ENCODE measurements around the gene NPTN. TPM values are rescaled to one million over a fixed set of nuclear protein-coding genes. Genes with fewer than 3 reads are reported as not detected.

NPTN gene
- total RNA-seq, 1 donor from 2014 or later = 86.6 TPM

GRCh38 chr15:73541479-73541878 lies 91.7 kb downstream of the NPTN start:
- H3K36me3 Mint-ChIP-seq (ENCODE audit: unreplicated experiment) = no peaks in the 10 kb centered on the region
- no peak overlapping the region for H3K4me3 Mint-ChIP-seq (ENCODE audit: unreplicated experiment)
- DNase-seq = no peak
- H3K27me3 Mint-ChIP-seq (ENCODE audit: unreplicated experiment) = no peaks in the 10 kb centered on the region
- H3K27ac Mint-ChIP-seq (ENCODE audit: unreplicated experiment) = no peak overlapping the region
- no peaks in the 10 kb centered on the region for H3K4me1 Mint-ChIP-seq (ENCODE audit: low read depth, unreplicated experiment)
- no peak for TF ChIP-seq CTCF (IDR thresholded peaks at IDR 0.05; ENCODE audit: partially characterized antibody, unreplicated experiment)
- no peaks in the 10 kb centered on the region for H3K9me3 Mint-ChIP-seq (ENCODE audit: unreplicated experiment)

- TF ChIP-seq CTCF (IDR thresholded peaks at IDR 0.05; ENCODE audit: partially characterized antibody, unreplicated experiment) = no peak
- H3K9me3 Mint-ChIP-seq (ENCODE audit: unreplicated experiment) = no peaks in the 10 kb centered on the region
- no peaks in the 10 kb centered on the region for H3K27me3 Mint-ChIP-seq (ENCODE audit: unreplicated experiment)
- DNase-seq = no peak
- no peak overlapping the region for H3K27ac Mint-ChIP-seq (ENCODE audit: unreplicated experiment)
- no peaks in the 10 kb centered on the region for H3K36me3 Mint-ChIP-seq (ENCODE audit: unreplicated experiment)
- no peak overlapping the region for H3K4me3 Mint-ChIP-seq (ENCODE audit: unreplicated experiment)
- no peaks in the 10 kb centered on the region for H3K4me1 Mint-ChIP-seq (ENCODE audit: low read depth, unreplicated experiment)
Observed at GRCh38 chr15:73540161-73540560, 93.0 kb downstream of the NPTN start.

GRCh38 chr15:73539212-73540128 lies 93.7 kb downstream of the NPTN start:
- no peak overlapping the region for H3K27ac Mint-ChIP-seq (ENCODE audit: unreplicated experiment)
- no peak overlapping the region for H3K4me3 Mint-ChIP-seq (ENCODE audit: unreplicated experiment)
- no peaks in the 10 kb centered on the region for H3K4me1 Mint-ChIP-seq (ENCODE audit: low read depth, unreplicated experiment)

GRCh38 chr15:73538563-73539211 lies 94.5 kb downstream of the NPTN start:
- Mint-ChIP-seq H3K4me3 (ENCODE audit: unreplicated experiment) (no peak overlapping the region), H3K9me3 (ENCODE audit: unreplicated experiment) (no peaks in the 10 kb centered on the region), H3K27ac (ENCODE audit: unreplicated experiment) (no peak overlapping the region), H3K4me1 (ENCODE audit: low read depth, unreplicated experiment) (no peaks in the 10 kb centered on the region), H3K27me3 (ENCODE audit: unreplicated experiment) (no peaks in the 10 kb centered on the region), H3K36me3 (ENCODE audit: unreplicated experiment) (no peaks in the 10 kb centered on the region)
- TF ChIP-seq CTCF (IDR thresholded peaks at IDR 0.05; ENCODE audit: partially characterized antibody, unreplicated experiment) = no peak
- DNase-seq = no peak

More at GRCh38 chr15:73539212-73540128, 93.7 kb downstream of the NPTN start:
- H3K27me3 Mint-ChIP-seq (ENCODE audit: unreplicated experiment) = no peaks in the 10 kb centered on the region
- no peak for DNase-seq
- no peaks in the 10 kb centered on the region for H3K36me3 Mint-ChIP-seq (ENCODE audit: unreplicated experiment)
- no peak for TF ChIP-seq CTCF (IDR thresholded peaks at IDR 0.05; ENCODE audit: partially characterized antibody, unreplicated experiment)
- no peaks in the 10 kb centered on the region for H3K9me3 Mint-ChIP-seq (ENCODE audit: unreplicated experiment)

GRCh38 chr15:73538123-73538522 lies 95.1 kb downstream of the NPTN start:
- Mint-ChIP-seq H3K9me3 (ENCODE audit: unreplicated experiment) (no peaks in the 10 kb centered on the region), H3K27me3 (ENCODE audit: unreplicated experiment) (no peaks in the 10 kb centered on the region), H3K36me3 (ENCODE audit: unreplicated experiment) (no peaks in the 10 kb centered on the region), H3K27ac (ENCODE audit: unreplicated experiment) (no peak overlapping the region), H3K4me3 (ENCODE audit: unreplicated experiment) (no peak overlapping the region), H3K4me1 (ENCODE audit: low read depth, unreplicated experiment) (no peaks in the 10 kb centered on the region)
- TF ChIP-seq CTCF (IDR thresholded peaks at IDR 0.05; ENCODE audit: partially characterized antibody, unreplicated experiment) = no peak
- DNase-seq = no peak
